HepG2 (cell line): ENCODE results near the gene SPAAR. TPM values are rescaled to one million over a fixed set of nuclear protein-coding genes. Genes with fewer than 3 reads are reported as not detected.
A peak's percentile ranks its signal among the peaks of the same experiment; 100 is the strongest.

Experiments
- CAMTA2 ChIP-seq: sonication (generic); formaldehyde crosslinking; IDR thresholded peaks from 2 replicates; pipeline ENCODE4 v1.4.0; 2020; ENCODE audit warnings: mild to moderate bottlenecking, missing genetic modification reagents, borderline replicate concordance
- EED ChIP-seq: sonication (generic); formaldehyde crosslinking; IDR thresholded peaks from 2 replicates; pipeline ENCODE4 v1.5.0; 2020; ENCODE audit warnings: mild to moderate bottlenecking, missing genetic modification reagents
- EP300 ChIP-seq, 3 experiments: sonication (generic) in 1 of 3; formaldehyde crosslinking in 1 of 3; IDR thresholded peaks; 2 replicates each; pipeline versions ENCODE4 v1.5.1 to v1.6.1; 2011 to 2020; ENCODE audit warnings: low read depth in 2 of 3, low read length in 2 of 3, borderline replicate concordance in 1 of 3, improper control_type of control experiment in 1 of 3, mild to moderate bottlenecking in 1 of 3, missing genetic modification reagents in 1 of 3, moderate library complexity in 1 of 3
- FOXC1 ChIP-seq: sonication (generic); formaldehyde crosslinking; IDR thresholded peaks from 2 replicates; pipeline ENCODE4 v1.8.0; 2022; ENCODE audit warnings: mild to moderate bottlenecking, missing genetic modification reagents, borderline replicate concordance
- FOXK1 ChIP-seq: sonication (generic); formaldehyde crosslinking; IDR thresholded peaks from 2 replicates; pipeline ENCODE4 v1.4.0; 2020; ENCODE audit warnings: low read depth, missing genetic modification reagents, borderline replicate concordance
- HMGXB4 ChIP-seq, 2 experiments: sonication (generic) in 1 of 2; formaldehyde crosslinking in 1 of 2; IDR thresholded peaks; 2 replicates each; pipeline versions ENCODE4 v1.4.0 to v1.6.1; 2018 to 2020; ENCODE audit warnings: missing genetic modification reagents in 2 of 2, borderline replicate concordance in 1 of 2, low read depth in 1 of 2, mild to moderate bottlenecking in 1 of 2, missing biosample characterization in 1 of 2
- MBD4 ChIP-seq: IDR thresholded peaks from 2 replicates; pipeline ENCODE4 v1.6.1; 2012; ENCODE audit warnings: low read length, inconsistent platforms, borderline replicate concordance
- MTA1 ChIP-seq: sonication (generic); formaldehyde crosslinking; IDR thresholded peaks from 2 replicates; pipeline ENCODE4 v1.4.0; 2020; ENCODE audit warnings: missing genetic modification reagents, mild to moderate bottlenecking, borderline replicate concordance
- NFRKB ChIP-seq: fragments of 450-650 bp; IDR thresholded peaks from 2 replicates; pipeline ENCODE4 v1.6.1; 2017
- NFYB ChIP-seq: sonication (generic); formaldehyde crosslinking; IDR thresholded peaks from 2 replicates; pipeline ENCODE4 v1.4.0; 2020; ENCODE audit warnings: missing genetic modification reagents
- NR2C2 ChIP-seq: sonication (generic); formaldehyde crosslinking; IDR thresholded peaks from 2 replicates; pipeline ENCODE4 v1.4.0; 2020; ENCODE audit warnings: missing genetic modification reagents, mild to moderate bottlenecking, moderate library complexity, borderline replicate concordance
- PHF21A ChIP-seq: sonication (generic); formaldehyde crosslinking; IDR thresholded peaks from 2 replicates; pipeline ENCODE4 v1.5.0; 2020; ENCODE audit warnings: mild to moderate bottlenecking, missing genetic modification reagents
- PREB ChIP-seq: sonication (generic); formaldehyde crosslinking; IDR thresholded peaks from 2 replicates; pipeline ENCODE4 v1.4.0; 2020; ENCODE audit warnings: missing genetic modification reagents
- SNAPC5 ChIP-seq: sonication (generic); formaldehyde crosslinking; IDR thresholded peaks from 2 replicates; pipeline ENCODE4 v1.8.1; 2023; ENCODE audit warnings: mild to moderate bottlenecking, missing genetic modification reagents, borderline replicate concordance
- ZBTB38 ChIP-seq: sonication (generic); formaldehyde crosslinking; IDR thresholded peaks from 2 replicates; pipeline ENCODE4 v1.5.1; 2020; ENCODE audit warnings: mild to moderate bottlenecking, missing genetic modification reagents
- ZBTB7B ChIP-seq: sonication (generic); formaldehyde crosslinking; IDR thresholded peaks from 2 replicates; pipeline ENCODE4 v1.4.0; 2020; ENCODE audit warnings: missing genetic modification reagents
- ZNF142 ChIP-seq: sonication (generic); formaldehyde crosslinking; IDR thresholded peaks from 2 replicates; pipeline ENCODE4 v1.4.0; 2020; ENCODE audit warnings: missing genetic modification reagents
- ZNF331 ChIP-seq: sonication (generic); formaldehyde crosslinking; IDR thresholded peaks from 2 replicates; pipeline ENCODE4 v1.4.0; 2020; ENCODE audit warnings: missing genetic modification reagents
- ZNF33A ChIP-seq: sonication (generic); formaldehyde crosslinking; IDR thresholded peaks from 2 replicates; pipeline ENCODE4 v1.5.1; 2020; ENCODE audit warnings: missing genetic modification reagents, mild to moderate bottlenecking, moderate library complexity, borderline replicate concordance
- ZNF44 ChIP-seq: sonication (generic); formaldehyde crosslinking; IDR thresholded peaks from 2 replicates; pipeline ENCODE4 v1.5.1; 2020; ENCODE audit warnings: mild to moderate bottlenecking, missing genetic modification reagents
- ZNF768 ChIP-seq: sonication (generic); formaldehyde crosslinking; IDR thresholded peaks from 2 replicates; pipeline ENCODE4 v1.4.0; 2020; ENCODE audit warnings: missing genetic modification reagents
- polyA plus RNA-seq, 8 experiments: library from polyadenylated mRNA; depleted of rRNA in 3 of 8; stranded (reverse) in 7 of 8; unstranded in 1 of 8; fragments of >200 nt; fragmentation: Illumina TruSeq in 4 of 8; extraction: Trizol in 4 of 8; gene quantifications; 2 replicates each; pipeline versions ENCODE4 v1.2.1 to v1.2.3, GENCODE V29; 2011 to 2016; ENCODE audit warnings: low read depth in 4 of 8, missing spikeins in 1 of 8, mixed read lengths in 1 of 8; ENCODE audit not compliant: insufficient read depth in 1 of 8
- total RNA-seq, 5 experiments: library from RNA; depleted of rRNA; stranded (reverse); fragments of >200 nt; fragmentation: Illumina TruSeq; extraction: Trizol; gene quantifications; 2 replicates each; pipeline ENCODE4 v1.2.3, GENCODE V29; 2016; ENCODE audit warnings: low read depth in 1 of 5

SPAAR gene
- total and polyA plus RNA-seq, 2 of the 13 experiments (the other 11 are each of a cell fraction or from before 2014, with no cell fraction given), result 0.07 TPM; not detected in 1

GRCh38 chr9:35945341-35946018 lies 36.2 kb downstream of the SPAAR start (continued):
- TF ChIP-seq ZNF142 (CRISPR knock-in tag) (no peak), ZNF44 (no peak), EP300 (IDR thresholded peaks at IDR 0.05; ENCODE audit: low read depth in 2 of 2, low read length in 2 of 2) (no peak), EP300 (CRISPR knock-in tag; IDR thresholded peaks at IDR 0.05; ENCODE audit: borderline replicate concordance) (no peak), NFYB (CRISPR knock-in tag) (no peak; the same call in 1 of the 2 replicates), ZBTB38 (CRISPR knock-in tag) (no peak), FOXK1 (CRISPR knock-in tag) (no peak), NFRKB (no peak), MTA1 (no peak), NR2C2 (peak; percentile 37; the same call in 1 of the 2 replicates), ZBTB7B (CRISPR knock-in tag) (0 out of 2 replicates have a peak, but pooled peaks have one; percentile 50), FOXC1 (CRISPR knock-in tag) (no peak), HMGXB4 (CRISPR knock-in tag; IDR thresholded peaks at IDR 0.05; ENCODE audit: borderline replicate concordance in 1 of 2, low read depth in 1 of 2) (peak in 1 of 2 experiments; percentile 60; a peak in 1 of 4 replicates), SNAPC5 (no peak), PREB (no peak), ZNF331 (peak; percentile 33; the same call in 1 of the 2 replicates), MBD4 (no peak), ZNF33A (CRISPR knock-in tag) (no peak), CAMTA2 (no peak), ZNF768 (CRISPR knock-in tag) (no peak), EED (CRISPR knock-in tag) (no peak), PHF21A (CRISPR knock-in tag) (no peak)
